Measurements from ENCODE around the gene SLC26A6. TPM values are rescaled to one million over a fixed set of nuclear protein-coding genes. Genes with fewer than 3 reads are reported as not detected.

Gene SLC26A6
- total RNA-seq = 16.0 and 20.4 TPM in 2 replicates

GRCh38 chr3:48635222-48636021 is at the start of gene SLC26A6:
Gene SLC26A6 (minus strand): TSS chr3:48635461. CDS start chr3:48635393, 68 bp downstream.

GRCh38 chr3:48662753-48663488 is 27.7 kb upstream of the SLC26A6 start, which contains the start of gene CELSR3:
Gene CELSR3 (minus strand): TSS chr3:48662886. CDS start chr3:48662634, 252 bp downstream.

GRCh38 chr3:48621461-48621869 is 13.8 kb downstream of the SLC26A6 start, which contains the start of gene TMEM89:
Gene TMEM89 (minus strand): TSS chr3:48621769. CDS start chr3:48621756, 13 bp downstream.

GRCh38 chr3:48609088-48610005 is 25.9 kb downstream of the SLC26A6 start, which contains the start of gene UQCRC1:
Gene UQCRC1 (minus strand): TSS chr3:48609646. CDS start chr3:48609620, 26 bp downstream.

GRCh38 chr3:48595075-48595525 is 40.2 kb downstream of the SLC26A6 start, which contains the start of gene COL7A1:
Gene COL7A1 (minus strand): TSS chr3:48595329. CDS start chr3:48595159, 170 bp downstream.

Small RNA genes within 50 kb of the gene (small RNA-seq; reads per million reads assigned to genes)
- not detected for gene AC141002.1

Other genes with a start within 250 kb of the SLC26A6 start
- 32.2 and 42.8 TPM in 2 replicates for gene PLXNB1, start 205.4 kb downstream of the SLC26A6 start, total RNA-seq
- 11.8 and 13.3 TPM in 2 replicates for gene CCDC51, start 195.3 kb downstream of the SLC26A6 start, total RNA-seq
- 200 and 203 TPM in 2 replicates for gene TMA7, start 195.2 kb downstream of the SLC26A6 start, total RNA-seq
- 8.2 and 11.4 TPM in 2 replicates for gene ATRIP, start 188.7 kb downstream of the SLC26A6 start, total RNA-seq
- 129 and 145 TPM in 2 replicates for gene SHISA5, start 131.3 kb downstream of the SLC26A6 start, total RNA-seq
- 2.9 and 4.9 TPM in 2 replicates for gene PFKFB4, start 78.7 kb downstream of the SLC26A6 start, total RNA-seq
- not detected in 2 replicates for gene UCN2, start 71.7 kb downstream of the SLC26A6 start, total RNA-seq
- under 0.01 and 0.19 TPM in 2 replicates for gene COL7A1, start 40.1 kb downstream of the SLC26A6 start, total RNA-seq
- 290 and 321 TPM in 2 replicates for gene UQCRC1, start 25.8 kb downstream of the SLC26A6 start, total RNA-seq
- gene TMEM89, start 13.7 kb downstream of the SLC26A6 start, total RNA-seq = not detected in 2 replicates
- 0.65 and 0.76 TPM in 2 replicates for gene CELSR3, start 27.4 kb upstream of the SLC26A6 start, total RNA-seq
- 9.6 and 13.4 TPM in 2 replicates for gene NCKIPSD, start 50.5 kb upstream of the SLC26A6 start, total RNA-seq
- 58.8 and 67.6 TPM in 2 replicates for gene IP6K2, start 81.8 kb upstream of the SLC26A6 start, total RNA-seq
- gene PRKAR2A, start 212.4 kb upstream of the SLC26A6 start, total RNA-seq = 58.5 and 71.6 TPM in 2 replicates